H1 (cell line): ENCODE measurements around the gene RGS14. TPM values are rescaled to one million over a fixed set of nuclear protein-coding genes. Genes with fewer than 3 reads are reported as not detected.

ENCODE experiments used
- CTCF ChIA-PET: fragments of 300-600 bp; sonication (Branson Sonifier 250); formaldehyde crosslinking; loops from one replicate; lab custom pipeline; 2021; ENCODE audit not compliant: partially characterized antibody; lab: Charles Lee
- POLR2A ChIA-PET: fragments of 300-600 bp; sonication (Branson Sonifier 250); formaldehyde crosslinking; loops from one replicate; lab custom pipeline; 2021; ENCODE audit warnings: inconsistent platforms; ENCODE audit not compliant: partially characterized antibody; lab: Charles Lee
- DNase-seq, 2 experiments: peaks; one replicate each; pipeline versions ENCODE4 v3.0.0 to v3.0.0-alpha.2; 2010 to 2022; ENCODE audit warnings: low spot score in 2 of 2, low read depth in 1 of 2, mixed read lengths in 1 of 2
- FAIRE-seq: peaks from 2 replicates; lab custom pipeline; 2011; peaks lifted over from hg19 to GRCh38; lab: Jason Lieb, UNC
- H2AFZ ChIP-seq: 2 replicates; pipeline ENCODE4 v1.8.1; 2012; ENCODE audit warnings: low read length, inconsistent platforms
- H2AK5ac ChIP-seq: 2 replicates; pipeline ENCODE4 v1.6.1; 2013; ENCODE audit warnings: low read depth, low read length
- H2BK120ac ChIP-seq: replicated peaks from 2 replicates; pipeline ENCODE3; 2013; ENCODE audit warnings: low read depth, low read length, inconsistent platforms
- H2BK12ac ChIP-seq: 2 replicates; pipeline ENCODE4 v1.6.1; 2013; ENCODE audit warnings: low read depth, low read length
- H2BK15ac ChIP-seq: 2 replicates; pipeline ENCODE4 v1.6.1; 2013; ENCODE audit warnings: low read length
- H2BK20ac ChIP-seq: 2 replicates; pipeline ENCODE4 v1.6.1; 2013; ENCODE audit warnings: low read length
- H2BK5ac ChIP-seq: 2 replicates; pipeline ENCODE4 v1.6.1; 2013; ENCODE audit warnings: low read depth, low read length
- H3K14ac ChIP-seq: 2 replicates; pipeline ENCODE4 v1.6.1; 2013; ENCODE audit warnings: inconsistent platforms; ENCODE audit not compliant: insufficient read length
- H3K18ac ChIP-seq: 2 replicates; pipeline ENCODE4 v1.6.1; 2013; ENCODE audit warnings: low read length; ENCODE audit errors: extremely low read depth
- H3K23ac ChIP-seq: 2 replicates; pipeline ENCODE4 v1.6.1; 2013; ENCODE audit warnings: inconsistent platforms; ENCODE audit not compliant: insufficient read length
- H3K23me2 ChIP-seq: 2 replicates; pipeline ENCODE4 v1.6.1; 2013; ENCODE audit warnings: low read depth, low read length
- H3K27ac ChIP-seq: 2 replicates; pipeline ENCODE4 v1.6.1; 2011; ENCODE audit warnings: low read depth, low read length, inconsistent platforms
- H3K27me3 ChIP-seq, 4 experiments: replicated peaks in 1 of 4; 1 replicate in 1 of 4; 2 replicates in 3 of 4; pipeline versions ENCODE4 v1.6.1 to v1.8.1; 2011 to 2013; ENCODE audit warnings: low read length in 3 of 4, mild to moderate bottlenecking in 3 of 4, inconsistent platforms in 2 of 4, mixed read lengths in 2 of 4, moderate library complexity in 1 of 4; ENCODE audit not compliant: control insufficient read depth in 3 of 4, insufficient read depth in 3 of 4; ENCODE audit errors: extremely low read depth in 1 of 4
- H3K36me3 ChIP-seq, 4 experiments: 2 replicates each; pipeline versions ENCODE4 v1.6.1 to v1.8.1; 2011 to 2013; ENCODE audit warnings: mild to moderate bottlenecking in 4 of 4, low read length in 3 of 4, moderate library complexity in 2 of 4, control low read depth in 1 of 4, inconsistent platforms in 1 of 4; ENCODE audit not compliant: insufficient read depth in 4 of 4, control insufficient read depth in 2 of 4
- H3K4ac ChIP-seq: replicated peaks from 2 replicates; pipeline ENCODE3; 2013; ENCODE audit warnings: low read length, low read depth, mixed read lengths, inconsistent platforms; ENCODE audit not compliant: insufficient read length
- H3K4me1 ChIP-seq, 4 experiments: replicated peaks in 1 of 4; 1 replicate in 1 of 4; 2 replicates in 3 of 4; pipeline versions ENCODE4 v1.6.1 to v1.8.1; 2011 to 2013; ENCODE audit warnings: low read length in 3 of 4, inconsistent platforms in 2 of 4, mixed read lengths in 1 of 4; ENCODE audit not compliant: insufficient read depth in 4 of 4, control insufficient read depth in 3 of 4
- H3K4me2 ChIP-seq, 2 experiments: 2 replicates each; pipeline versions ENCODE4 v1.6.1 to v1.8.1; 2011 to 2013; ENCODE audit warnings: low read depth in 2 of 2, low read length in 2 of 2, control low read depth in 1 of 2, inconsistent platforms in 1 of 2, mild to moderate bottlenecking in 1 of 2; ENCODE audit not compliant: insufficient read depth in 1 of 2
- H3K4me3 ChIP-seq, 4 experiments: fragments of 200-600, 300-600 bp in 1 of 4; sonication (generic), shearing (Covaris generic), sonication (Bioruptor Twin) in 1 of 4; 2 replicates each; pipeline versions ENCODE4 v1.5.1 to v1.8.1; 2011 to 2016; ENCODE audit warnings: low read length in 4 of 4, low read depth in 3 of 4, control low read depth in 2 of 4, inconsistent platforms in 2 of 4, mild to moderate bottlenecking in 2 of 4, mixed read lengths in 1 of 4, moderate library complexity in 1 of 4; ENCODE audit not compliant: insufficient read depth in 2 of 4; ENCODE audit errors: extremely low read depth in 1 of 4
- H3K56ac ChIP-seq: replicated peaks from 2 replicates; pipeline ENCODE3; 2013; ENCODE audit warnings: low read depth, mild to moderate bottlenecking, mixed read lengths, low read length, inconsistent platforms; ENCODE audit not compliant: insufficient read length
- H3K79me1 ChIP-seq: 2 replicates; pipeline ENCODE4 v1.6.1; 2013; ENCODE audit warnings: low read depth, low read length, control low read depth
- H3K79me2 ChIP-seq, 2 experiments: 2 replicates each; pipeline versions ENCODE4 v1.6.1 to v1.8.1; 2012 to 2013; ENCODE audit warnings: low read length in 2 of 2, mild to moderate bottlenecking in 2 of 2, inconsistent platforms in 1 of 2; ENCODE audit not compliant: insufficient read depth in 2 of 2, control insufficient read depth in 1 of 2
- H3K9ac ChIP-seq, 4 experiments: replicated peaks in 1 of 4; 1 replicate in 1 of 4; 2 replicates in 3 of 4; pipeline versions ENCODE4 v1.6.1 to v1.8.1; 2011 to 2013; ENCODE audit warnings: low read depth in 3 of 4, low read length in 3 of 4, control low read depth in 2 of 4, mild to moderate bottlenecking in 2 of 4, moderate library complexity in 2 of 4, inconsistent platforms in 1 of 4; ENCODE audit errors: extremely low read depth in 1 of 4
- H3K9me3 ChIP-seq, 2 experiments: 2 replicates each; pipeline versions ENCODE4 v1.6.1 to v1.8.1; 2012 to 2013; ENCODE audit warnings: mild to moderate bottlenecking in 2 of 2, moderate library complexity in 2 of 2, control low read depth in 1 of 2, inconsistent platforms in 1 of 2, low read depth in 1 of 2, low read length in 1 of 2, mixed read lengths in 1 of 2; ENCODE audit not compliant: insufficient read depth in 2 of 2
- H4K20me1 ChIP-seq, 2 experiments: replicated peaks in 1 of 2; 2 replicates each; pipeline versions ENCODE3 to v1.8.1; 2011 to 2013; ENCODE audit warnings: inconsistent platforms in 2 of 2, low read length in 2 of 2, mild to moderate bottlenecking in 1 of 2; ENCODE audit not compliant: insufficient read depth in 2 of 2, control insufficient read depth in 1 of 2
- H4K5ac ChIP-seq: 2 replicates; pipeline ENCODE4 v1.6.1; 2013; ENCODE audit warnings: low read length, low read depth, mixed read lengths, inconsistent platforms; ENCODE audit not compliant: insufficient read length
- H4K8ac ChIP-seq: 2 replicates; pipeline ENCODE4 v1.8.0; 2013; ENCODE audit warnings: mild to moderate bottlenecking, moderate library complexity, low read length, inconsistent platforms; ENCODE audit not compliant: insufficient read depth; ENCODE audit errors: extremely low read depth
- H4K91ac ChIP-seq: replicated peaks from 2 replicates; pipeline ENCODE3; 2013; ENCODE audit warnings: low read length, mixed read lengths, inconsistent platforms; ENCODE audit not compliant: insufficient read length
- ASH2L ChIP-seq: fragments of 200-600, 300-600 bp; sonication (generic); IDR thresholded peaks from one replicate; pipeline ENCODE4 v1.7.1; 2017; ENCODE audit warnings: low read length
- BCL11A ChIP-seq, 2 experiments: IDR thresholded peaks; one replicate each; pipeline ENCODE4 v1.6.1; 2011; ENCODE audit warnings: low read depth in 2 of 2, low read length in 2 of 2, mild to moderate bottlenecking in 2 of 2
- BRCA1 ChIP-seq: IDR thresholded peaks from 2 replicates; pipeline ENCODE4 v1.6.1; 2012; ENCODE audit warnings: low read depth, low read length, improper control_type of control experiment
- CBX8 ChIP-seq: fragments of 300-800, 300-1000 bp; sonication (generic); IDR thresholded peaks from 2 replicates; pipeline ENCODE4 v1.7.1; 2016; ENCODE audit warnings: low read depth, low read length, borderline replicate concordance
- CHD2 ChIP-seq: IDR thresholded peaks from 2 replicates; pipeline ENCODE4 v1.6.1; 2012; ENCODE audit warnings: low read length, improper control_type of control experiment
- E2F6 ChIP-seq: IDR thresholded peaks from 2 replicates; pipeline ENCODE4 v1.6.1; 2012; ENCODE audit warnings: inconsistent platforms
- EP300 ChIP-seq, 2 experiments: IDR thresholded peaks; 1 replicate in 1 of 2; 2 replicates in 1 of 2; pipeline ENCODE4 v1.6.1; 2011 to 2012; ENCODE audit warnings: low read depth in 2 of 2, low read length in 2 of 2, mild to moderate bottlenecking in 2 of 2, borderline replicate concordance in 1 of 2, inconsistent platforms in 1 of 2, moderate library complexity in 1 of 2
- EZH2 ChIP-seq: fragments of 200-600 bp; sonication (generic); IDR thresholded peaks from 2 replicates; pipeline ENCODE4 v1.7.1; 2012; ENCODE audit warnings: low read depth, mild to moderate bottlenecking, moderate library complexity, low read length, inconsistent platforms; ENCODE audit not compliant: severe bottlenecking
- FOSL1 ChIP-seq: IDR thresholded peaks from 2 replicates; pipeline ENCODE4 v1.6.1; 2011; ENCODE audit warnings: mild to moderate bottlenecking, low read depth, low read length, moderate library complexity; ENCODE audit not compliant: insufficient read depth
- KDM5A ChIP-seq: fragments of 200-600 bp; IDR thresholded peaks from 2 replicates; pipeline ENCODE4 v1.7.1; 2012; ENCODE audit warnings: mild to moderate bottlenecking, low read length, inconsistent platforms, mixed read lengths
- MAFK ChIP-seq: IDR thresholded peaks from 2 replicates; pipeline ENCODE4 v1.6.1; 2012; ENCODE audit warnings: low read depth, mild to moderate bottlenecking, improper control_type of control experiment, low read length
- SP1 ChIP-seq: IDR thresholded peaks from 2 replicates; pipeline ENCODE4 v1.6.1; 2011; ENCODE audit warnings: low read depth, low read length
- TAF7 ChIP-seq: optimal IDR thresholded peaks from 2 replicates; pipeline ENCODE3; 2011; ENCODE audit warnings: low read depth, mild to moderate bottlenecking, inconsistent platforms, low read length, moderate library complexity, borderline replicate concordance
- TCF12 ChIP-seq: IDR thresholded peaks from 2 replicates; pipeline ENCODE4 v1.6.1; 2011; ENCODE audit warnings: low read depth, mild to moderate bottlenecking, low read length
- WGBS, 2 experiments: shearing (Covaris generic) in 1 of 2; methylation state at CpG; one replicate each; pipeline versions ENCODE4 v1.1.6 to v1.1.7; 2013 to 2015; ENCODE audit warnings: low lambda C conversion rate in 2 of 2, mixed read lengths in 2 of 2, inconsistent platforms in 1 of 2, low coverage in 1 of 2, missing lambda C conversion rate in 1 of 2; ENCODE audit not compliant: insufficient replicate concordance in 2 of 2, insufficient coverage in 1 of 2, insufficient read length in 1 of 2; ENCODE audit errors: extremely low coverage in 1 of 2, missing lambda C conversion rate in 1 of 2; 5-methylcytosine and 5-hydroxymethylcytosine counted together
- polyA plus RNA-seq, 7 experiments: library from polyadenylated mRNA; depleted of rRNA in 3 of 7; stranded (reverse) in 5 of 7; unstranded in 2 of 7; fragments of >200 nt in 5 of 7; fragments of 200-250 nt in 2 of 7; gene quantifications; 1 replicate in 5 of 7; 2 replicates in 1 of 7; 4 replicates in 1 of 7; pipeline versions ENCODE4 v1.2.1 to v1.2.3, GENCODE V29; 2011 to 2013; ENCODE audit warnings: missing spikeins in 2 of 7, mixed read lengths in 2 of 7
- total RNA-seq: library from RNA; stranded (reverse); fragmentation: NEBNext Ultra II Directional; extraction: Animal tissue kit (Norgen Biotek cat#: 25700); gene quantifications from 2 replicates; pipeline ENCODE4 v1.2.1, GENCODE V29; 2021

RGS14 gene
- total and polyA plus RNA-seq, 2 of the 8 experiments (the other 6 are each of a cell fraction or from before 2014, with no cell fraction given) = 24.4 to 46.1 TPM

GRCh38 chr5:177332896-177333260, 24.8 kb upstream of the RGS14 start:
- Histone ChIP-seq H3K79me2 (no peaks in the 10 kb centered on the region), H3K23ac (no peak overlapping the region), H4K20me1 (peaks cover 0 to 9% of the 10 kb centered on the region in 2 experiments), H3K56ac (no peak overlapping the region), H3K23me2 (no peaks in the 10 kb centered on the region), H4K91ac (no peak overlapping the region), H3K4me3 (no peak overlapping the region), H3K9me3 (no peaks in the 10 kb centered on the region), H3K27me3 (no peaks in the 10 kb centered on the region), H4K5ac (no peak overlapping the region), H3K4me1 (peaks cover 0 to 3% (median 1%) of the 10 kb centered on the region in 4 experiments; a peak in 4 of 7 replicates), H2AFZ (no peak overlapping the region), H2AK5ac (no peak overlapping the region), H2BK5ac (peak overlapping the region; percentile 60; the same call in 1 of the 2 replicates), H2BK120ac (no peak overlapping the region), H3K4me2 (no peak overlapping the region), H3K9ac (no peak overlapping the region), H4K8ac (no peak overlapping the region), H2BK20ac (no peak overlapping the region), H3K36me3 (peaks cover 19 to 36% (median 32%) of the 10 kb centered on the region in 4 experiments), H3K4ac (no peak overlapping the region), H2BK12ac (no peak overlapping the region), H3K14ac (no peak overlapping the region), H2BK15ac (no peak overlapping the region), H3K79me1 (no peaks in the 10 kb centered on the region), H3K18ac (no peak overlapping the region), H3K27ac (no peak overlapping the region)
- POLR2A ChIA-PET = interaction anchor here (1.0 kb wide), 2 partner anchors 13 to 115 kb away, joined by 3 read pairs; no protein-coding TSS in a partner anchor
- 93% methylated on average over 13 of the region's 13 CpGs; no CpG with 5 or more reads in 1 of the 2 experiments for WGBS, 2 experiments
- DNase-seq (no peak), FAIRE-seq (no peak)
- CTCF ChIA-PET = interaction anchor here (3.4 to 10.3 kb wide), 2 partner anchors 16 to 24 kb away, joined by 18 to 100 read pairs; no protein-coding TSS in a partner anchor
- TF ChIP-seq BRCA1 = no peak
- no peak for TF ChIP-seq EZH2
- TF ChIP-seq CBX8 = no peak
- no peak for TF ChIP-seq SP1
- TF ChIP-seq ASH2L = no peak
- TF ChIP-seq MAFK = no peak
- no peak for TF ChIP-seq TCF12
- TF ChIP-seq E2F6 = no peak
- no peak for TF ChIP-seq KDM5A
- no peak for TF ChIP-seq BCL11A (IDR thresholded peaks at IDR 0.05; ENCODE audit: low read depth in 2 of 2, low read length in 2 of 2)
- no peak for TF ChIP-seq TAF7
- no peak for TF ChIP-seq FOSL1
- TF ChIP-seq EP300 (IDR thresholded peaks at IDR 0.05; ENCODE audit: borderline replicate concordance in 1 of 2, low read depth in 2 of 2, low read length in 2 of 2) = no peak
- TF ChIP-seq CHD2 = no peak
